Measurements from ENCODE around the gene MBP. TPM values are rescaled to one million over a fixed set of nuclear protein-coding genes. Genes with fewer than 3 reads are reported as not detected.
A peak's percentile ranks its signal among the peaks of the same experiment; 100 is the strongest.

The MBP gene
- total RNA-seq, 2 experiments from 2014 or later: 38.9 to 40.4 TPM

DNA sequence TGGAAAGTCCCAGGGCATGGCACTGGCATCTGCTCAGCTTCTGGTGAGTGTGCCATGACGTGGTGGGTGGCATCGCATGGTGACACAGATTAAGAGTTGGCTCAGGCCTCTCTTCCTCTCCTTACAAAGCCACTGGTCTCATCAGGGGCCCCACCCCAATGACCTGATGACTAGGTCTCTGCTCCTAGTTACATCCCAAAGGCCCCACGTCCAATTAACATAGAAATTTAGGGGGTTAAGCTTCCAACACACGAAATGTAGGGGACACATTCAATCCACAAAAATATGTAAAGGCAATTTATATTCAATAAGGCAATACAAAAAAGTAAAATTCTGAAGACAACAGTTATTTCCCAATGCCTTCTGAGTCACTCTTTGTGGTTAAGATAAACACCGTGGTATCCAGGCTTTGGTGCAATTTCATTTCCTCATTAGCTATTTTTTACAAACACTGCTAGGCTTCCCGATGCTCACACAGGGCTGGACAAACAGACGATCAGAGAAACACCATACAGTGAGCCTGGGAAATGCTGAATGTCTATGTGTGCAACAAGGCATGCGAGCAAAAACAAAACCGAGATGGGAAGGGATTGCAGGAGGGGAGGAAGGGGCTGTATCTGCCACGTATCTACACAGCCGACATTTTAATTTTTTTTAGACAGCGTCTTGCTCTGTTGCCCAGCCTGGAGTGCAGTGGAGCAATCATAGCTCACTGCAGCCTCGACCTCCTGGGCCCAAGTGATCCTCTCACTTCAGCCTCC is 67.2 kb downstream of the MBP start:
- Mint-ChIP-seq H3K4me3 (peak overlapping the region; percentile 33), H3K9me3 (no peaks in the 10 kb centered on the region), H3K36me3 (peaks cover 40% of the 10 kb centered on the region), H3K27me3 (no peaks in the 10 kb centered on the region), H3K4me1 (ENCODE audit: low read depth) (peaks cover 100% of the 10 kb centered on the region), H3K27ac (peak overlapping the region; percentile 88)
- POLR2A ChIA-PET: interaction anchor here (1.0 to 6.1 kb wide), 4 partner anchors 9 to 42 kb away, joined by 4 to 68 read pairs (median 6); no protein-coding TSS in a partner anchor
- CTCF ChIA-PET: interaction anchor here (0.6 to 9.9 kb wide), 7 partner anchors 11 to 158 kb away, joined by 3 to 63 read pairs (median 4); no protein-coding TSS in a partner anchor
- DNase-seq: peak; percentile 83
- intact Hi-C loops (cut with micrococcal nuclease): loop anchor here (1.0 to 10.0 kb wide), 3 partner anchors 8 to 691 kb away; partner anchors contain the start of gene ZNF236

DNA sequence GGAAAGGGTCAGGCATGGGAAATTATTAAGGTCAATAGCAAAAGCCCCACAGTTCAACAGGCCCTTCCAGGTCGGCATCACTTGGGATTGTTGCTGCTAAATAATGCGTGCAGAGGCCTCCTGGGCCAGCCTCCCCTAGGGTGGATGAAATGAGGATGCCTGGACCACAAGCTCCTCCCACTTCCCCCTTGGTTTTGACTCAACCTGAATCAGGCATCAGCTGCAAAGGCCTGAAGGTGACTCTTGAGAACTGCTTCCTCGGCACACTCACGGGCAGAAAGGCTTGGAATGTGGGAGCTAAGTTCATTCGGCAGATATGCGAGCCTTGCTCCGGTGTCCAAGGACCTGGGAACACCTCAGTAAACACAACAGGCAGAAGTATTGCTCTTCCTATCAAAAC is 69.3 kb downstream of the MBP start:
- H3K36me3 Mint-ChIP-seq: peaks cover 42% of the 10 kb centered on the region
- CTCF ChIA-PET: interaction anchor here (0.8 to 9.9 kb wide), 8 partner anchors 9 to 148 kb away, joined by 3 to 63 read pairs (median 5); no protein-coding TSS in a partner anchor
- H3K27ac Mint-ChIP-seq: peak overlapping the region; percentile 100
- H3K9me3 Mint-ChIP-seq: no peaks in the 10 kb centered on the region
- no peaks in the 10 kb centered on the region for H3K27me3 Mint-ChIP-seq
- POLR2A ChIA-PET: interaction anchor here (0.8 to 2.5 kb wide), 9 partner anchors 9 to 69 kb away, joined by 3 to 28 read pairs (median 7); partner anchors contain the start of gene MBP
- peak; percentile 94 for DNase-seq
- intact Hi-C loops (cut with micrococcal nuclease): loop anchor here (2.0 to 10.0 kb wide), 5 partner anchors 62 to 688 kb away; no protein-coding TSS in a partner anchor
- H3K4me1 Mint-ChIP-seq (ENCODE audit: low read depth): peaks cover 91% of the 10 kb centered on the region
- peak overlapping the region; percentile 58 for H3K4me3 Mint-ChIP-seq

DNA sequence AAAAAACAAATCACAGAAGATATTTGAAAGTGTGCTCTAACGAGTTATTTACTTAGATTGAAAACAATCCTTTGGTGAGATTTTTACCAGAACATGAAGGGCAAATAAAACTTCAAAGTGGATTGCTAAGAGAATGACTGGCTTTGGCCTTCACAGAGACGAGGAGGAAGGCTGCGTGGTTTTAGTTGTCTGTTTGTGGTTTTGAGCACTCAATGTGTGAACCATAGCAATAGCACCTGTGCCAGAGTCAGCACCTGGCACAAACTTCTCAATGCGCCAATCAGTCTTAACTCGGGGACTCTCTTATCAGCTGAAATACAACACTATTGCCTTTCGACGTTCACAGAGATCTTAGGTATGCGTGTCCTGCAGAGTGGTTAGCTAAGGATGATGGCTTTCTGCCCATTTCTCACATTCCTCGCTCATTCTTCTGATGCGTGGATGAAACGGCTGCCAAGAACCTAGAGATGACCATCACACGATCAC is 70.0 kb downstream of the MBP start:
- Mint-ChIP-seq H3K36me3 (peaks cover 42% of the 10 kb centered on the region), H3K9me3 (no peaks in the 10 kb centered on the region), H3K4me1 (ENCODE audit: low read depth) (peaks cover 85% of the 10 kb centered on the region), H3K27ac (peak overlapping the region; percentile 100), H3K4me3 (peak overlapping the region; percentile 58), H3K27me3 (no peaks in the 10 kb centered on the region)
- ChIA-PET CTCF (interaction anchor here (0.7 to 9.9 kb wide), 8 partner anchors 9 to 149 kb away, joined by 3 to 63 read pairs (median 5); no protein-coding TSS in a partner anchor), POLR2A (interaction anchor here (1.1 to 2.5 kb wide), 8 partner anchors 8 to 68 kb away, joined by 3 to 28 read pairs (median 8); no protein-coding TSS in a partner anchor)
- intact Hi-C loops (cut with micrococcal nuclease): loop anchor here (1.0 to 10.0 kb wide), 9 partner anchors 8 to 688 kb away; no protein-coding TSS in a partner anchor
- DNase-seq: peak; percentile 83

DNA sequence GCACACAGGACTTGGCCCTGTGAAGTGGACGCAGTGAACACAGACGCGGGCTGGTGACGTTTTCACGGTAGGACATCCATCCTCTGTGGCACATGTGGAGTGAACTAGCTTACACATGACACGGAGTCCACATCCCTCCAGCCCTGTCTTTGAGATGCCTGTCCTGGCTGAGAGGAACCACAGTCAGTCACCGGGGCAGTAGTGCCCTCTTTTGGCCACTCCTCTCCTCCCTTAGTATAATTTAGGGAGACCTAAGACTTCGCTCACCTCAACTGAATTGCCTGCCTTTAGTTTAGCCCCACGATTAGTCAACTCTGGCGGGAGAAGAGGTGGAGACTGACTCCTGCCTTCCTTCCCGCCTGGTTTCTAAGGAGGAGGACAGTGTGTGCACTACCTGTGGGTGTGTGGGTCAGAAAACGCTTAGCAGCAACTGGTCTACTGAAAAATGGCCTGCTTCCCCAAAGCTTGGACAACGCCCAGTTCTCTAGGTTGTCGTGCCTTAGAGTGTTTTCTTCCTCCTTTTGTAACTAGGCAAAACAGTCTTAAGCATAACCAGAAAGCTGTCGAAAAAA is 70.6 kb downstream of the MBP start:
- Mint-ChIP-seq H3K4me3 (peak overlapping the region; percentile 58), H3K9me3 (no peaks in the 10 kb centered on the region), H3K27ac (peak overlapping the region; percentile 100), H3K36me3 (peaks cover 42% of the 10 kb centered on the region), H3K4me1 (ENCODE audit: low read depth) (peaks cover 85% of the 10 kb centered on the region), H3K27me3 (no peaks in the 10 kb centered on the region)
- POLR2A ChIA-PET: interaction anchor here (1.1 to 2.5 kb wide), 9 partner anchors 7 to 69 kb away, joined by 3 to 28 read pairs (median 7); no protein-coding TSS in a partner anchor
- CTCF ChIA-PET: interaction anchor here (0.7 to 9.9 kb wide), 8 partner anchors 8 to 149 kb away, joined by 3 to 63 read pairs (median 5); no protein-coding TSS in a partner anchor
- intact Hi-C loops (cut with micrococcal nuclease): loop anchor here (1.0 to 10.0 kb wide), 10 partner anchors 8 to 687 kb away; no protein-coding TSS in a partner anchor
- peak; percentile 62 for DNase-seq

DNA sequence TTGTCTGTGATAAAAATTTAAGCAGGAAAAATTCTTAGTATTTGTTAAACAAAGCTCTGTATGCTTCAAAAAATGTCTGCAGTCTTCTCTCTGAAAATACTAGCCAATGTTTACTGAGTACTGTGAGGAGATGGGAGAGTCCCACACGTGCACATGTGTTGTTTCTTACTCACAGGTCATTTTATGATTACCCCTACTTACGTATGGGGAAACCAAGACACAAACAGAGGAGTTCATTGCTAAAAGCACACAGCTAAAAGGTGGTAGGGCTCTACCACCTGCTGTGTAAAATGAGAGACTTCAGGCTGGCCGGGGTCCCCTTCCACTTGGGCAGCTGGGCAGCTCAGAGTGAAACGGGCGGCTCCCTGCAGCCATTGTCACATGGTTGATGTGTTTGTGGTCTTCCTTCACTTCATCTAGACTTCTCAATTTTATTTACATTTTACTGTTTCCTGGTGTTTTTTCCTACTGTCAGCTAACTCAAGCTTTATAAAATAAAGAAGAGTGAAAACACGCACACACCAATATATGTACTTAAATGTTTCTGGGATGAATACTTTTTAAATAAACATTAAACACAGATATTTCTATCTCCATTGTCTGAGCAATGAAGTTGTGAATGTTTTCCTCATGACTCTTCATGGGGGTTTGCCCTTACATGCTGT is 71.2 kb downstream of the MBP start:
- Mint-ChIP-seq H3K27me3 (no peaks in the 10 kb centered on the region), H3K27ac (peak overlapping the region; percentile 100), H3K9me3 (no peaks in the 10 kb centered on the region), H3K36me3 (peaks cover 42% of the 10 kb centered on the region), H3K4me3 (peak overlapping the region; percentile 58), H3K4me1 (ENCODE audit: low read depth) (peaks cover 85% of the 10 kb centered on the region)
- ChIA-PET CTCF (interaction anchor here (0.7 to 9.9 kb wide), 11 partner anchors 7 to 150 kb away, joined by 3 to 63 read pairs (median 4); no protein-coding TSS in a partner anchor), POLR2A (interaction anchor here (1.1 to 2.0 kb wide), 4 partner anchors 10 to 47 kb away, joined by 3 to 4 read pairs (median 4); no protein-coding TSS in a partner anchor)
- DNase-seq: peak; percentile 38
- intact Hi-C loops (cut with micrococcal nuclease): loop anchor here (2.0 to 10.0 kb wide), 3 partner anchors 139 to 687 kb away; no protein-coding TSS in a partner anchor

DNA sequence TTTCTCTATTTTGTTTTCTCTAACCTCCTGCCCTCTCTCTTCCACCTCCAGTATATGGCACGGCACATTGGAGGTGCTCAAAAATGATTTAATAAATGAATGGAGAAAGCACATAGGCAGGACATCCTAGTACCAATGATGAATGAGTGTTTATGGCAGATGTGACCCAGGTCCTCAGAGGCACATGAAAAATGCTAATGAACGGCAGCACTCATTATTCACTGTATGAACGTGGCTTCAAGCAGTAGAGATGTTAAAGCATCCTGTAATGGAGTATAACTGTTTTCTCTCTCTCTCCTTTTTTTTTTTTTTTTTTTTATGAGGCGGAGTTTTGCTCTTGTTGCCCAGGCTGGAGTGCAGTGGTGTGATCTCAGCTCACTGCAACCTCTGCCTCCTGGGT is 72.4 kb downstream of the MBP start:
- no peaks in the 10 kb centered on the region for H3K9me3 Mint-ChIP-seq
- H3K4me1 Mint-ChIP-seq (ENCODE audit: low read depth): peaks cover 85% of the 10 kb centered on the region
- intact Hi-C loops (cut with micrococcal nuclease): loop anchor here (2.0 to 10.0 kb wide), 3 partner anchors 137 to 685 kb away; no protein-coding TSS in a partner anchor
- ChIA-PET CTCF (interaction anchor here (1.3 to 3.6 kb wide), 2 partner anchors 10 to 60 kb away, joined by 3 to 23 read pairs; no protein-coding TSS in a partner anchor), POLR2A (no interaction called here)
- H3K27me3 Mint-ChIP-seq: no peaks in the 10 kb centered on the region
- peaks cover 31% of the 10 kb centered on the region for H3K36me3 Mint-ChIP-seq
- peak overlapping the region; percentile 33 for H3K27ac Mint-ChIP-seq
- no peak for DNase-seq
- H3K4me3 Mint-ChIP-seq: no peak overlapping the region

DNA sequence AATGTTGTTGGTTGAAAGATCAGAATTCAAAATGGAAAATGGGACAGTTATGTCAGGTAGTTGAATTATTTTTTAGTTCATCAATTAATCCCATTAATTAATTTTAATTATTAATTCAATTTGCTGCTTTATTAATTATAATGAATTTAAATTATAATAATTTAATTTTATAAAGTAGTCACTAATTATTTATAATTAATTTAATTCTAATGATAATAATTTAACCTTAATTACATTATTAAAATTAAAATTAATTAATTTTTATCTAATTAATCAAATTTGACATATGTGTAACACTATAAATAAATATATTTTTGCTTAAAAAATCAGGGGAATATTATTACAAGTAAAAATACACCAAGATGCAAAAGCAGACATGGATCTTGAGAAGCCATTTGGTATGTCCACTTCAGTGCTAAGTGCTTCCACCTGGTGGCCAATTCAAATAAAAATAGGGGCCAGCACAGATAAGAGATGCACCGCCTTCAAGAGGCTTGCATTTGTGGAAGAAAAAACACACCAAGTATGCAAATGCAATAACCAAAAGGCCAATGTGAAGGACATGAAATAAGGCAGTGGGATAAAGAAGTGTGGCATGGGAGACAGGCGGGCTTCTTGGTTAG is 73.2 kb downstream of the MBP start:
- DNase-seq: peak; percentile 57
- intact Hi-C loops (cut with micrococcal nuclease): no loop called here
- H3K4me1 Mint-ChIP-seq (ENCODE audit: low read depth): peaks cover 85% of the 10 kb centered on the region
- ChIA-PET CTCF (interaction anchor here (0.5 to 11.9 kb wide), 2 partner anchors 38 to 59 kb away, joined by 3 to 88 read pairs; no protein-coding TSS in a partner anchor), POLR2A (no interaction called here)
- no peak overlapping the region for H3K4me3 Mint-ChIP-seq
- H3K9me3 Mint-ChIP-seq: no peaks in the 10 kb centered on the region
- peak overlapping the region; percentile 65 for H3K27ac Mint-ChIP-seq
- H3K27me3 Mint-ChIP-seq: no peaks in the 10 kb centered on the region
- H3K36me3 Mint-ChIP-seq: peaks cover 25% of the 10 kb centered on the region

DNA sequence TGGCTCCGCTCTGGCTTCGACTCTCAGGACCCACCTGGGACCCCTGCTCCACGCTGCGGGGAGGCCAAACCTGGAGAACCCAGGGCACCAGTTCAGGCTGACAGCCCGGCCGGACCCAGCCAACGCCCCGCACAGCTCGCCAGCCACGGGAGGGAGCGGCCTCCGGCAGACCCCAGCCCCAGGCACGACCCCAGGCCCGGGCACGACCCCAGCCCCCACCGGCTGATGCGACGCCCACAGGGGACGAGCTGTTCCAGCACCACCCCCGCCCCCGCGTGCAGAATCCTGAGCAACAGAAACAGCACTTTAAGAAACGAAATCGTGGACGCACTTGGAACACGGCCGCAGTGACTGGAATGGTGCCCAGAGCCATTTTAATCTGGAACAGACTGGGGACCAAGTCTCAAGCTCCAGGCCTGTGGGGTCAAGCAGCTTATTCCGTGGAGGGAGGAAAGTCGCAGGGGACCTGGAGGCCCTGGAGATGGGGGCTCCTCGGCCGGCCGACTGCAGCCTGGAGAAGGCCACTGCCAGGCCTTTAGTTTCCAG is 74.2 kb downstream of the MBP start:
- no peak overlapping the region for H3K4me3 Mint-ChIP-seq
- H3K36me3 Mint-ChIP-seq: peaks cover 20% of the 10 kb centered on the region
- ChIA-PET CTCF (interaction anchor here (2.1 to 11.9 kb wide), 2 partner anchors 11 to 58 kb away, joined by 6 to 88 read pairs; no protein-coding TSS in a partner anchor), POLR2A (no interaction called here)
- peaks cover 85% of the 10 kb centered on the region for H3K4me1 Mint-ChIP-seq (ENCODE audit: low read depth)
- no peaks in the 10 kb centered on the region for H3K9me3 Mint-ChIP-seq
- intact Hi-C loops (cut with micrococcal nuclease): no loop called here
- DNase-seq: no peak
- H3K27me3 Mint-ChIP-seq: no peaks in the 10 kb centered on the region
- peak overlapping the region; percentile 65 for H3K27ac Mint-ChIP-seq

DNA sequence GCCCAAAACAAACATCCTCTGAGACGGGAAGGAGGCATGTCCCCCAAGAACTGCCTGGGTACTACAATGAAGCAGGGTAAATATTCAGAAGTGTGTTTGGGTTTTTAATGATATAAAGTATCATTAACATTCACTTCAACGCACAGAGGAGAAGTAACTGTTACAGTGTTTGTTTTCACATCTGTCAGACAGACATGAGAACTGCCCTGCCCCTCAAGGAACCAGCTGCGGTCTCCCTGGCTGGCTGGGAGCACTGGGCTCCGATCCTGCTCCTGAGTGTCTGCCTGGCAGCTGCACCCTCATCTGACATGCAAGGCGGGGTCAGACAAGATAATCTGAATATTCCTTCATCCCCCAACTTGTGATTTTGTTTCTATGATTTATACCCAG is 75.6 kb downstream of the MBP start:
- Mint-ChIP-seq H3K4me3 (peak overlapping the region; percentile 81), H3K27me3 (no peaks in the 10 kb centered on the region), H3K27ac (peak overlapping the region; percentile 96), H3K9me3 (no peaks in the 10 kb centered on the region), H3K4me1 (ENCODE audit: low read depth) (peaks cover 80% of the 10 kb centered on the region), H3K36me3 (peaks cover 14% of the 10 kb centered on the region)
- ChIA-PET CTCF (interaction anchor here (0.9 to 11.9 kb wide), 6 partner anchors 12 to 254 kb away, joined by 3 to 88 read pairs (median 4); no protein-coding TSS in a partner anchor), POLR2A (interaction anchor here (1.2 kb wide), 1 partner anchor 10 kb away, joined by 4 read pairs; no protein-coding TSS in a partner anchor)
- DNase-seq: no peak
- intact Hi-C loops (cut with micrococcal nuclease): no loop called here

DNA sequence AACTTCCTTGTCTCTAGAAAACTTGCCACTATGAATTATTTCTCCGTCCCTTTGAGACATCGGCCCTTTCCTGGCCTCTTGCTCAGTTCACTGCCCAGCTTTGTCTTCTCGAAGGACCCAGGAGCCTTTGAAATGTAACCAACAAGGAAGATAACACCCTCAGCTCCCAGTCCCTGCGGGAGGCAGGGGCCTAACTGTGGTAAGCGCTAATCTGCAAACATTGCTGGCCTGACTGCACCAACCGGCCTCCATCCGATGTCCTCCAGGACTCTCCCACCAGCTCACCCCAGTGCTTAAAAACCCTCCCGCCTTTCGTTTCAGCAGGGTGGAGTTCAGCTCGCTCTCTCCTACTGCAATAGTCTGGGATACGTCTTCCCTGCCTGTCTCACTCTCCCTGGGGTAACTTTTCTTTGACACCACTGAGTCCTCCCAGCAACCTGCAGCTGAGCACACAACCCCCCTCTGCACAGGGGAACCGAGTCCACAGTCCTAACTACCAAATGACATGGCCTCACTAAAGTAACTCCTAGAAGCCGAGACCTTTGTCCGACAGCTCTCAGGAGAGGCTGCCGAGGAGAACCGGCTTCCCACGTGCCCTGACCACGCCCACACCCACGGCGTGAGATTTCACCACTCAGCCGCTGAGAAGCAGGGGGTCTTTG is 76.1 kb downstream of the MBP start:
- intact Hi-C loops (cut with micrococcal nuclease): no loop called here
- ChIA-PET CTCF (interaction anchor here (0.9 to 11.9 kb wide), 8 partner anchors 9 to 253 kb away, joined by 3 to 88 read pairs (median 4); no protein-coding TSS in a partner anchor), POLR2A (interaction anchor here (1.2 kb wide), 1 partner anchor 10 kb away, joined by 4 read pairs; no protein-coding TSS in a partner anchor)
- Mint-ChIP-seq H3K36me3 (peaks cover 14% of the 10 kb centered on the region), H3K9me3 (no peaks in the 10 kb centered on the region), H3K4me3 (peak overlapping the region; percentile 81), H3K27me3 (no peaks in the 10 kb centered on the region), H3K4me1 (ENCODE audit: low read depth) (peaks cover 80% of the 10 kb centered on the region), H3K27ac (peak overlapping the region; percentile 96)
- no peak for DNase-seq

All from activated CD4-positive, alpha-beta memory T cell treated with anti-CD3 and anti-CD28 coated beads for 36 hours (primary cell).